H1 (cell line): Measurements from ENCODE around the gene FRMD4A. TPM values are rescaled to one million over a fixed set of nuclear protein-coding genes. Genes with fewer than 3 reads are reported as not detected.

Source experiments
- CTCF ChIA-PET: fragments of 300-600 bp; sonication (Branson Sonifier 250); formaldehyde crosslinking; loops from one replicate; lab custom pipeline; 2021; ENCODE audit not compliant: partially characterized antibody; lab: Charles Lee
- POLR2A ChIA-PET: fragments of 300-600 bp; sonication (Branson Sonifier 250); formaldehyde crosslinking; loops from one replicate; lab custom pipeline; 2021; ENCODE audit warnings: inconsistent platforms; ENCODE audit not compliant: partially characterized antibody; lab: Charles Lee
- DNase-seq, 2 experiments: peaks; one replicate each; pipeline versions ENCODE4 v3.0.0 to v3.0.0-alpha.2; 2010 to 2022; ENCODE audit warnings: low spot score in 2 of 2, low read depth in 1 of 2, mixed read lengths in 1 of 2
- FAIRE-seq: peaks from 2 replicates; lab custom pipeline; 2011; peaks lifted over from hg19 to GRCh38; lab: Jason Lieb, UNC
- H2AFZ ChIP-seq: 2 replicates; pipeline ENCODE4 v1.8.1; 2012; ENCODE audit warnings: low read length, inconsistent platforms
- H2AK5ac ChIP-seq: 2 replicates; pipeline ENCODE4 v1.6.1; 2013; ENCODE audit warnings: low read depth, low read length
- H2BK120ac ChIP-seq: replicated peaks from 2 replicates; pipeline ENCODE3; 2013; ENCODE audit warnings: low read depth, low read length, inconsistent platforms
- H2BK12ac ChIP-seq: 2 replicates; pipeline ENCODE4 v1.6.1; 2013; ENCODE audit warnings: low read depth, low read length
- H2BK15ac ChIP-seq: 2 replicates; pipeline ENCODE4 v1.6.1; 2013; ENCODE audit warnings: low read length
- H2BK20ac ChIP-seq: 2 replicates; pipeline ENCODE4 v1.6.1; 2013; ENCODE audit warnings: low read length
- H2BK5ac ChIP-seq: 2 replicates; pipeline ENCODE4 v1.6.1; 2013; ENCODE audit warnings: low read depth, low read length
- H3K14ac ChIP-seq: 2 replicates; pipeline ENCODE4 v1.6.1; 2013; ENCODE audit warnings: inconsistent platforms; ENCODE audit not compliant: insufficient read length
- H3K18ac ChIP-seq: 2 replicates; pipeline ENCODE4 v1.6.1; 2013; ENCODE audit warnings: low read length; ENCODE audit errors: extremely low read depth
- H3K23ac ChIP-seq: 2 replicates; pipeline ENCODE4 v1.6.1; 2013; ENCODE audit warnings: inconsistent platforms; ENCODE audit not compliant: insufficient read length
- H3K23me2 ChIP-seq: 2 replicates; pipeline ENCODE4 v1.6.1; 2013; ENCODE audit warnings: low read depth, low read length
- H3K27ac ChIP-seq: 2 replicates; pipeline ENCODE4 v1.6.1; 2011; ENCODE audit warnings: low read depth, low read length, inconsistent platforms
- H3K27me3 ChIP-seq, 4 experiments: replicated peaks in 1 of 4; 1 replicate in 1 of 4; 2 replicates in 3 of 4; pipeline versions ENCODE4 v1.6.1 to v1.8.1; 2011 to 2013; ENCODE audit warnings: low read length in 3 of 4, mild to moderate bottlenecking in 3 of 4, inconsistent platforms in 2 of 4, mixed read lengths in 2 of 4, moderate library complexity in 1 of 4; ENCODE audit not compliant: control insufficient read depth in 3 of 4, insufficient read depth in 3 of 4; ENCODE audit errors: extremely low read depth in 1 of 4
- H3K36me3 ChIP-seq, 4 experiments: 2 replicates each; pipeline versions ENCODE4 v1.6.1 to v1.8.1; 2011 to 2013; ENCODE audit warnings: mild to moderate bottlenecking in 4 of 4, low read length in 3 of 4, moderate library complexity in 2 of 4, control low read depth in 1 of 4, inconsistent platforms in 1 of 4; ENCODE audit not compliant: insufficient read depth in 4 of 4, control insufficient read depth in 2 of 4
- H3K4ac ChIP-seq: replicated peaks from 2 replicates; pipeline ENCODE3; 2013; ENCODE audit warnings: low read length, low read depth, mixed read lengths, inconsistent platforms; ENCODE audit not compliant: insufficient read length
- H3K4me1 ChIP-seq, 4 experiments: replicated peaks in 1 of 4; 1 replicate in 1 of 4; 2 replicates in 3 of 4; pipeline versions ENCODE4 v1.6.1 to v1.8.1; 2011 to 2013; ENCODE audit warnings: low read length in 3 of 4, inconsistent platforms in 2 of 4, mixed read lengths in 1 of 4; ENCODE audit not compliant: insufficient read depth in 4 of 4, control insufficient read depth in 3 of 4
- H3K4me2 ChIP-seq, 2 experiments: 2 replicates each; pipeline versions ENCODE4 v1.6.1 to v1.8.1; 2011 to 2013; ENCODE audit warnings: low read depth in 2 of 2, low read length in 2 of 2, control low read depth in 1 of 2, inconsistent platforms in 1 of 2, mild to moderate bottlenecking in 1 of 2; ENCODE audit not compliant: insufficient read depth in 1 of 2
- H3K4me3 ChIP-seq, 4 experiments: fragments of 200-600, 300-600 bp in 1 of 4; sonication (generic), shearing (Covaris generic), sonication (Bioruptor Twin) in 1 of 4; 2 replicates each; pipeline versions ENCODE4 v1.5.1 to v1.8.1; 2011 to 2016; ENCODE audit warnings: low read length in 4 of 4, low read depth in 3 of 4, control low read depth in 2 of 4, inconsistent platforms in 2 of 4, mild to moderate bottlenecking in 2 of 4, mixed read lengths in 1 of 4, moderate library complexity in 1 of 4; ENCODE audit not compliant: insufficient read depth in 2 of 4; ENCODE audit errors: extremely low read depth in 1 of 4
- H3K56ac ChIP-seq: replicated peaks from 2 replicates; pipeline ENCODE3; 2013; ENCODE audit warnings: low read depth, mild to moderate bottlenecking, mixed read lengths, low read length, inconsistent platforms; ENCODE audit not compliant: insufficient read length
- H3K79me1 ChIP-seq: 2 replicates; pipeline ENCODE4 v1.6.1; 2013; ENCODE audit warnings: low read depth, low read length, control low read depth
- H3K79me2 ChIP-seq, 2 experiments: 2 replicates each; pipeline versions ENCODE4 v1.6.1 to v1.8.1; 2012 to 2013; ENCODE audit warnings: low read length in 2 of 2, mild to moderate bottlenecking in 2 of 2, inconsistent platforms in 1 of 2; ENCODE audit not compliant: insufficient read depth in 2 of 2, control insufficient read depth in 1 of 2
- H3K9ac ChIP-seq, 4 experiments: replicated peaks in 1 of 4; 1 replicate in 1 of 4; 2 replicates in 3 of 4; pipeline versions ENCODE4 v1.6.1 to v1.8.1; 2011 to 2013; ENCODE audit warnings: low read depth in 3 of 4, low read length in 3 of 4, control low read depth in 2 of 4, mild to moderate bottlenecking in 2 of 4, moderate library complexity in 2 of 4, inconsistent platforms in 1 of 4; ENCODE audit errors: extremely low read depth in 1 of 4
- H3K9me3 ChIP-seq, 2 experiments: 2 replicates each; pipeline versions ENCODE4 v1.6.1 to v1.8.1; 2012 to 2013; ENCODE audit warnings: mild to moderate bottlenecking in 2 of 2, moderate library complexity in 2 of 2, control low read depth in 1 of 2, inconsistent platforms in 1 of 2, low read depth in 1 of 2, low read length in 1 of 2, mixed read lengths in 1 of 2; ENCODE audit not compliant: insufficient read depth in 2 of 2
- H4K20me1 ChIP-seq, 2 experiments: replicated peaks in 1 of 2; 2 replicates each; pipeline versions ENCODE3 to v1.8.1; 2011 to 2013; ENCODE audit warnings: inconsistent platforms in 2 of 2, low read length in 2 of 2, mild to moderate bottlenecking in 1 of 2; ENCODE audit not compliant: insufficient read depth in 2 of 2, control insufficient read depth in 1 of 2
- H4K5ac ChIP-seq: 2 replicates; pipeline ENCODE4 v1.6.1; 2013; ENCODE audit warnings: low read length, low read depth, mixed read lengths, inconsistent platforms; ENCODE audit not compliant: insufficient read length
- H4K8ac ChIP-seq: 2 replicates; pipeline ENCODE4 v1.8.0; 2013; ENCODE audit warnings: mild to moderate bottlenecking, moderate library complexity, low read length, inconsistent platforms; ENCODE audit not compliant: insufficient read depth; ENCODE audit errors: extremely low read depth
- H4K91ac ChIP-seq: replicated peaks from 2 replicates; pipeline ENCODE3; 2013; ENCODE audit warnings: low read length, mixed read lengths, inconsistent platforms; ENCODE audit not compliant: insufficient read length
- BACH1 ChIP-seq: IDR thresholded peaks from 2 replicates; pipeline ENCODE4 v1.6.1; 2012; ENCODE audit warnings: low read length, improper control_type of control experiment
- CTBP2 ChIP-seq: IDR thresholded peaks from 2 replicates; pipeline ENCODE4 v1.7.0; 2011; ENCODE audit warnings: borderline replicate concordance, mild to moderate bottlenecking, moderate library complexity, mixed read lengths, low read length; ENCODE audit not compliant: insufficient read depth, insufficient read length
- EZH2 ChIP-seq: fragments of 200-600 bp; sonication (generic); IDR thresholded peaks from 2 replicates; pipeline ENCODE4 v1.7.1; 2012; ENCODE audit warnings: low read depth, mild to moderate bottlenecking, moderate library complexity, low read length, inconsistent platforms; ENCODE audit not compliant: severe bottlenecking
- FOSL1 ChIP-seq: IDR thresholded peaks from 2 replicates; pipeline ENCODE4 v1.6.1; 2011; ENCODE audit warnings: mild to moderate bottlenecking, low read depth, low read length, moderate library complexity; ENCODE audit not compliant: insufficient read depth
- HDAC6 ChIP-seq: IDR thresholded peaks from one replicate; pipeline ENCODE4 v1.7.1; 2012; ENCODE audit warnings: low read depth, mild to moderate bottlenecking, inconsistent platforms, low read length, moderate library complexity
- JUND ChIP-seq: IDR thresholded peaks from 2 replicates; pipeline ENCODE4 v1.6.1; 2011; ENCODE audit warnings: mild to moderate bottlenecking, improper control_type of control experiment, low read length
- KDM1A ChIP-seq: fragments of 200-600, 300-600 bp; sonication (generic); IDR thresholded peaks from 2 replicates; pipeline ENCODE4 v1.7.1; 2016; ENCODE audit warnings: mild to moderate bottlenecking, low read length, borderline replicate concordance
- MAX ChIP-seq: IDR thresholded peaks from 2 replicates; pipeline ENCODE4 v1.6.1; 2012; ENCODE audit warnings: inconsistent platforms
- NRF1 ChIP-seq: IDR thresholded peaks from 2 replicates; pipeline ENCODE4 v1.6.1; 2011; ENCODE audit warnings: mild to moderate bottlenecking, low read depth, low read length, improper control_type of control experiment
- POLR2A ChIP-seq, 2 experiments: IDR thresholded peaks; 1 replicate in 1 of 2; 2 replicates in 1 of 2; pipeline ENCODE4 v1.6.1; 2011; ENCODE audit warnings: low read depth in 2 of 2, low read length in 2 of 2, mild to moderate bottlenecking in 2 of 2; ENCODE audit errors: control extremely low read depth in 1 of 2
- RAD21 ChIP-seq, 2 experiments: IDR thresholded peaks in 1 of 2; conservative IDR thresholded peaks in 1 of 2; 2 replicates each; pipeline ENCODE4 v1.6.1; 2011; ENCODE audit warnings: low read depth in 2 of 2, low read length in 2 of 2, improper control_type of control experiment in 1 of 2, inconsistent platforms in 1 of 2, mild to moderate bottlenecking in 1 of 2, moderate library complexity in 1 of 2
- RXRA ChIP-seq: IDR thresholded peaks from 2 replicates; pipeline ENCODE4 v1.6.1; 2011; ENCODE audit warnings: low read depth, mild to moderate bottlenecking, low read length, moderate library complexity; ENCODE audit not compliant: insufficient read depth
- SAP30 ChIP-seq: fragments of 300-600 bp; sonication (generic); IDR thresholded peaks from 2 replicates; pipeline ENCODE4 v1.7.1; 2012; ENCODE audit warnings: low read length, moderate library complexity, mild to moderate bottlenecking, inconsistent platforms; ENCODE audit not compliant: insufficient read depth, insufficient replicate concordance
- WGBS, 2 experiments: shearing (Covaris generic) in 1 of 2; methylation state at CpG; one replicate each; pipeline versions ENCODE4 v1.1.6 to v1.1.7; 2013 to 2015; ENCODE audit warnings: low lambda C conversion rate in 2 of 2, mixed read lengths in 2 of 2, inconsistent platforms in 1 of 2, low coverage in 1 of 2, missing lambda C conversion rate in 1 of 2; ENCODE audit not compliant: insufficient replicate concordance in 2 of 2, insufficient coverage in 1 of 2, insufficient read length in 1 of 2; ENCODE audit errors: extremely low coverage in 1 of 2, missing lambda C conversion rate in 1 of 2; 5-methylcytosine and 5-hydroxymethylcytosine counted together
- polyA plus RNA-seq, 7 experiments: library from polyadenylated mRNA; depleted of rRNA in 3 of 7; stranded (reverse) in 5 of 7; unstranded in 2 of 7; fragments of >200 nt in 5 of 7; fragments of 200-250 nt in 2 of 7; gene quantifications; 1 replicate in 5 of 7; 2 replicates in 1 of 7; 4 replicates in 1 of 7; pipeline versions ENCODE4 v1.2.1 to v1.2.3, GENCODE V29; 2011 to 2013; ENCODE audit warnings: missing spikeins in 2 of 7, mixed read lengths in 2 of 7
- total RNA-seq: library from RNA; stranded (reverse); fragmentation: NEBNext Ultra II Directional; extraction: Animal tissue kit (Norgen Biotek cat#: 25700); gene quantifications from 2 replicates; pipeline ENCODE4 v1.2.1, GENCODE V29; 2021

Gene FRMD4A
- total and polyA plus RNA-seq, 2 of the 8 experiments (the other 6 are each of a cell fraction or from before 2014, with no cell fraction given): 38.6 to 39.6 TPM

GRCh38 chr10:14262836-14263425, 67.8 kb downstream of the FRMD4A start:
- Histone ChIP-seq H3K14ac (no peak overlapping the region), H2BK120ac (no peak overlapping the region), H4K20me1 (no peaks in the 10 kb centered on the region), H2BK12ac (no peak overlapping the region), H3K23ac (no peak overlapping the region), H3K23me2 (no peaks in the 10 kb centered on the region; the same call in 1 of the 2 replicates), H3K79me1 (no peaks in the 10 kb centered on the region), H4K8ac (no peak overlapping the region), H3K4me2 (no peak overlapping the region), H3K4ac (no peak overlapping the region), H4K5ac (no peak overlapping the region), H3K18ac (no peak overlapping the region), H2BK20ac (no peak overlapping the region), H2AFZ (no peak overlapping the region), H3K36me3 (no peaks in the 10 kb centered on the region), H3K79me2 (no peaks in the 10 kb centered on the region), H3K27me3 (no peaks in the 10 kb centered on the region), H3K27ac (no peak overlapping the region), H2BK5ac (no peak overlapping the region), H3K4me1 (no peaks in the 10 kb centered on the region), H2BK15ac (no peak overlapping the region), H3K56ac (no peak overlapping the region), H3K9ac (no peak overlapping the region), H3K4me3 (no peak overlapping the region), H4K91ac (no peak overlapping the region), H2AK5ac (no peak overlapping the region), H3K9me3 (peaks cover 0 to 4% of the 10 kb centered on the region in 2 experiments; a peak in 1 of 4 replicates)
- WGBS, 2 experiments: 82% methylated on average over 15 of the region's 15 CpGs; no CpG with 5 or more reads in 1 of the 2 experiments
- FAIRE-seq (no peak), DNase-seq (no peak)
- ChIA-PET CTCF (interaction anchor here (0.7 to 1.4 kb wide), 5 partner anchors 39 to 792 kb away, joined by 3 to 5 read pairs (median 3); no protein-coding TSS in a partner anchor), POLR2A (no interaction called here)
- TF ChIP-seq NRF1 (no peak), SAP30 (no peak), KDM1A (no peak), POLR2A (IDR thresholded peaks at IDR 0.05; ENCODE audit: control extremely low read depth in 1 of 2, low read depth in 2 of 2, low read length in 2 of 2) (no peak), RAD21 (IDR thresholded peaks at IDR 0.05 in 1 of 2, conservative IDR thresholded peaks at IDR 0.05 in 1 of 2; ENCODE audit: low read depth in 2 of 2, low read length in 2 of 2) (no peak), JUND (no peak), CTBP2 (no peak), EZH2 (no peak), BACH1 (no peak), RXRA (no peak), FOSL1 (no peak), MAX (no peak), HDAC6 (no peak)
